Measurements from ENCODE around the gene CTSG.
"Not testable (repeated sequence)": the region's sequence is repeated elsewhere in the genome, so short reads cannot be mapped to it uniquely, and the experiment has no call there.

The CTSG gene

GRCh38 chr14:24576182-24576581 lies at the start of gene CTSG:
TSS of gene CTSG (minus strand) at chr14:24576250. CDS start at chr14:24576223, 27 bp downstream.
- no peak for DNase-seq

GRCh38 chr14:24613747-24614146 lies 37.7 kb upstream of the CTSG start:
- no peak for DNase-seq

GRCh38 chr14:24613241-24613640 lies 37.2 kb upstream of the CTSG start:
- DNase-seq, result no peak

- no peak for DNase-seq
Observed at GRCh38 chr14:24612196-24612595, 36.1 kb upstream of the CTSG start.

GRCh38 chr14:24609655-24610344 lies 33.8 kb upstream of the CTSG start, which contains the start of gene GZMH:
TSS of gene GZMH (minus strand) at chr14:24609685. CDS start at chr14:24609613, 72 bp downstream.
- DNase-seq, result no peak

- no peak for DNase-seq
Observed at GRCh38 chr14:24607635-24608514, 31.8 kb upstream of the CTSG start.

GRCh38 chr14:24607081-24607480 lies 31.0 kb upstream of the CTSG start:
- no peak for DNase-seq

GRCh38 chr14:24606297-24606696 lies 30.2 kb upstream of the CTSG start:
- DNase-seq, result no peak

GRCh38 chr14:24605435-24606190 lies 29.6 kb upstream of the CTSG start:
- DNase-seq, result no peak

GRCh38 chr14:24597403-24597802 lies 21.4 kb upstream of the CTSG start:
- no peak for DNase-seq

GRCh38 chr14:24595073-24595808 lies 19.2 kb upstream of the CTSG start:
- no peak for DNase-seq

- DNase-seq, result not testable (repeated sequence)
Observed at GRCh38 chr14:24591004-24591403, 15.0 kb upstream of the CTSG start.

- DNase-seq, result not testable (repeated sequence)
Observed at GRCh38 chr14:24584402-24584801, 8.4 kb upstream of the CTSG start.

- DNase-seq, result no peak
Observed at GRCh38 chr14:24578558-24578957, 2.5 kb upstream of the CTSG start.

- DNase-seq, result no peak
Observed at GRCh38 chr14:24576771-24577170, 721 bp upstream of the CTSG start.

- no peak for DNase-seq
Observed at GRCh38 chr14:24574206-24574774, 1.8 kb downstream of the CTSG start.

GRCh38 chr14:24566318-24566717 lies 9.7 kb downstream of the CTSG start:
- DNase-seq, result no peak

GRCh38 chr14:24565766-24566165 lies 10.3 kb downstream of the CTSG start:
- DNase-seq, result no peak

- DNase-seq, result no peak
Observed at GRCh38 chr14:24563505-24563904, 12.5 kb downstream of the CTSG start.

- no peak for DNase-seq
Observed at GRCh38 chr14:24556756-24557155, 19.3 kb downstream of the CTSG start.

- DNase-seq, result not testable (repeated sequence)
Observed at GRCh38 chr14:24549064-24549463, 27.0 kb downstream of the CTSG start.

- no peak for DNase-seq
Observed at GRCh38 chr14:24542346-24542936, 33.6 kb downstream of the CTSG start.
